Trophoblast cell (in vitro differentiated cells and primary cell): ENCODE data around the gene DBR1.

Source experiments
- DNase-seq, 2 donors: peaks; one replicate each; pipeline ENCODE4 v3.0.0-alpha.2; 2016
- H2AFZ ChIP-seq: 2 replicates; pipeline ENCODE4 v1.6.1; 2013; ENCODE audit warnings: low read length, moderate library complexity, mild to moderate bottlenecking; ENCODE audit not compliant: insufficient read depth, poor library complexity
- H2AK5ac ChIP-seq: 2 replicates; pipeline ENCODE4 v1.6.1; 2013; ENCODE audit warnings: mild to moderate bottlenecking, low read length
- H2BK120ac ChIP-seq: 2 replicates; pipeline ENCODE4 v1.6.1; 2013; ENCODE audit warnings: low read length, mild to moderate bottlenecking, moderate library complexity; ENCODE audit not compliant: insufficient read depth, poor library complexity
- H2BK12ac ChIP-seq: 2 replicates; pipeline ENCODE4 v1.6.1; 2013; ENCODE audit warnings: mild to moderate bottlenecking, low read length, moderate library complexity
- H2BK5ac ChIP-seq: 2 replicates; pipeline ENCODE4 v1.6.1; 2013; ENCODE audit warnings: low read length, low read depth, moderate library complexity, mild to moderate bottlenecking; ENCODE audit not compliant: poor library complexity
- H3K14ac ChIP-seq: 2 replicates; pipeline ENCODE4 v1.6.1; 2013; ENCODE audit warnings: mild to moderate bottlenecking, low read length
- H3K18ac ChIP-seq: 2 replicates; pipeline ENCODE4 v1.6.1; 2013; ENCODE audit warnings: mild to moderate bottlenecking, low read length
- H3K23ac ChIP-seq: 2 replicates; pipeline ENCODE4 v1.6.1; 2013; ENCODE audit warnings: low read length
- H3K27ac ChIP-seq: 2 replicates; pipeline ENCODE4 v1.5.1; 2013; ENCODE audit warnings: low read depth, mild to moderate bottlenecking, inconsistent platforms, low read length, moderate library complexity
- H3K27me3 ChIP-seq: 2 replicates; pipeline ENCODE4 v1.6.1; 2013; ENCODE audit warnings: inconsistent platforms, mild to moderate bottlenecking, low read length, moderate library complexity; ENCODE audit not compliant: insufficient read depth
- H3K36me3 ChIP-seq, 2 experiments: 1 replicate in 1 of 2; 2 replicates in 1 of 2; pipeline ENCODE4 v1.6.1; 2013; ENCODE audit warnings: low read length in 2 of 2, mild to moderate bottlenecking in 2 of 2, moderate library complexity in 1 of 2; ENCODE audit not compliant: insufficient read depth in 2 of 2, control insufficient read depth in 1 of 2
- H3K4ac ChIP-seq: 2 replicates; pipeline ENCODE4 v1.6.1; 2013; ENCODE audit warnings: low read depth, mild to moderate bottlenecking, low read length, moderate library complexity
- H3K4me1 ChIP-seq, 2 experiments: 1 replicate in 1 of 2; 2 replicates in 1 of 2; pipeline ENCODE4 v1.6.1; 2013; ENCODE audit warnings: low read length in 2 of 2, mild to moderate bottlenecking in 2 of 2, moderate library complexity in 1 of 2; ENCODE audit not compliant: insufficient read depth in 2 of 2, control insufficient read depth in 1 of 2
- H3K4me2 ChIP-seq: 2 replicates; pipeline ENCODE4 v1.6.1; 2013; ENCODE audit warnings: inconsistent platforms, mild to moderate bottlenecking, low read length, moderate library complexity
- H3K4me3 ChIP-seq: 2 replicates; pipeline ENCODE4 v1.5.1; 2013; ENCODE audit warnings: mild to moderate bottlenecking, low read depth, low read length, inconsistent platforms
- H3K79me1 ChIP-seq: one replicate; pipeline ENCODE4 v1.6.1; 2013; ENCODE audit warnings: low read length
- H3K79me2 ChIP-seq: 2 replicates; pipeline ENCODE4 v1.6.1; 2013; ENCODE audit warnings: low read length, mild to moderate bottlenecking; ENCODE audit not compliant: control insufficient read depth, insufficient read depth, poor library complexity
- H3K9ac ChIP-seq: 2 replicates; pipeline ENCODE4 v1.6.1; 2013; ENCODE audit warnings: mild to moderate bottlenecking, low read length
- H3K9me3 ChIP-seq: 2 replicates; pipeline ENCODE4 v1.6.1; 2013; ENCODE audit warnings: low read depth, mild to moderate bottlenecking, control low read depth, inconsistent platforms, low read length; ENCODE audit not compliant: insufficient read depth
- H4K12ac ChIP-seq: 2 replicates; pipeline ENCODE4 v1.6.1; 2013; ENCODE audit warnings: low read depth, mild to moderate bottlenecking, low read length, moderate library complexity
- H4K8ac ChIP-seq: 2 replicates; pipeline ENCODE4 v1.6.1; 2013; ENCODE audit warnings: low read depth, mild to moderate bottlenecking, low read length, moderate library complexity
- H4K91ac ChIP-seq: one replicate; pipeline ENCODE4 v1.6.1; 2013; ENCODE audit warnings: low read depth, mild to moderate bottlenecking, low read length, moderate library complexity
- WGBS: extraction: QIAGEN DNeasy Blood & Tissue Kit; methylation state at CpG from one replicate; pipeline ENCODE4 v1.1.7; 2013; ENCODE audit warnings: missing lambda C conversion rate; ENCODE audit not compliant: insufficient read length, insufficient coverage; ENCODE audit errors: extremely low coverage; 5-methylcytosine and 5-hydroxymethylcytosine counted together

Gene DBR1

DNA sequence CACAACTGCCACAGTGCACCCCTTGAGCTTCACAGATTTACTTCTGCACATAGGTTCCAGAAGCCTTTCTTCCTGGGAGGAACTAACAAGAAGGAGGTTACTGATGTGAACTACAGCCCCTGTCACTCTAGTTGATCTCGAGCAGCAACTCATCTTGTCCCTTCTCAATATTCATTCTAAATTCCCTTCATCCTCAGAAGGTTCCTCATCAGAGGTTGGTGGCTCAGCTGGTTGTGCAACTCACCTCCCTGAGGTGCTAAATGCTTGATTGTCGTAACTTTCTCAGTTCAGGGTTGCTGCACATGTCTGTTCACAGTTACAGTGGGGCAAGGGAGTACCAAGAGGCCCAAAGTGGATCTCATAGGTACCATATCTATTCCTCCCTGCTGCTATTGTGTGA lies 36.9 kb downstream of the DBR1 start:
- no peak overlapping the region for H2AFZ ChIP-seq
- WGBS: no CpG with 5 or more reads among the region's 2 CpGs
- no peak overlapping the region for H3K4ac ChIP-seq
- peaks cover 3 to 5% of the 10 kb centered on the region in 2 experiments for H3K4me1 ChIP-seq
- H2BK12ac ChIP-seq: no peak overlapping the region
- H3K4me3 ChIP-seq: no peak overlapping the region
- no peak overlapping the region for H3K14ac ChIP-seq
- H4K12ac ChIP-seq: no peak overlapping the region
- H3K18ac ChIP-seq: no peak overlapping the region
- no peak overlapping the region for H4K8ac ChIP-seq
- H2BK5ac ChIP-seq: no peak overlapping the region
- no peak overlapping the region for H4K91ac ChIP-seq
- H3K36me3 ChIP-seq: no peaks in the 10 kb centered on the region
- no peaks in the 10 kb centered on the region for H3K27me3 ChIP-seq
- H3K4me2 ChIP-seq: no peak overlapping the region
- H3K79me2 ChIP-seq: no peaks in the 10 kb centered on the region
- H3K27ac ChIP-seq: no peak overlapping the region
- peaks cover 3% of the 10 kb centered on the region for H3K79me1 ChIP-seq
- no peaks in the 10 kb centered on the region for H3K9me3 ChIP-seq
- no peak overlapping the region for H3K9ac ChIP-seq
- DNase-seq: peak; percentile 45 to 56
- no peak overlapping the region for H2BK120ac ChIP-seq
- H3K23ac ChIP-seq: no peak overlapping the region
- no peak overlapping the region for H2AK5ac ChIP-seq

DNA sequence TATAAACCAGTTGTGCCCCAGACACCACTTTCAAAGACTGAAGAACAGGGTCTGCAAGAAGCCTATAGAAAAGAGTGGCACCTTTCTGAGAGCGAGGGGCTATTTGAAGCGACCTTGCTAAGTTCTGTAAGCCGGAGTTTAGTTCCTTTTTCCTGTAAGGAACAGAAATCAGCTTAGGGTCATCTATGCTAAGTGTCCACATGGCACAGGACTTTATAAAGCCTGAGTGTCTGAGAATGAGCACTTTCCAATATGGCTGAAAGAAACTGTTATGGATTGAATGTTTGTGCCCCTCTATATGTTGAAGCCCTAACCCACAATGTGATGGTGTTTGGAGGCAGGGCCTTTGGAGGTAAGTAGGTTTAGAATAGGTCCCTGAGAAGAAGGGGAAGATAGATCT lies 38.5 kb downstream of the DBR1 start:
- Histone ChIP-seq H4K91ac (no peak overlapping the region), H4K8ac (no peak overlapping the region), H3K4me2 (no peak overlapping the region), H3K79me2 (no peaks in the 10 kb centered on the region), H3K4me3 (no peak overlapping the region), H3K79me1 (peaks cover under 1% of the 10 kb centered on the region), H3K18ac (no peak overlapping the region), H3K23ac (no peak overlapping the region), H2BK120ac (no peak overlapping the region), H2AK5ac (no peak overlapping the region), H3K27ac (no peak overlapping the region), H4K12ac (no peak overlapping the region), H2AFZ (no peak overlapping the region), H3K4me1 (peaks cover under 1 to 2% of the 10 kb centered on the region in 2 experiments), H3K14ac (no peak overlapping the region), H3K9ac (no peak overlapping the region), H3K36me3 (no peaks in the 10 kb centered on the region), H2BK5ac (no peak overlapping the region), H3K27me3 (no peaks in the 10 kb centered on the region), H2BK12ac (no peak overlapping the region), H3K4ac (no peak overlapping the region), H3K9me3 (no peaks in the 10 kb centered on the region)
- WGBS: no CpG with 5 or more reads among the region's 3 CpGs
- DNase-seq: no peak

DNA sequence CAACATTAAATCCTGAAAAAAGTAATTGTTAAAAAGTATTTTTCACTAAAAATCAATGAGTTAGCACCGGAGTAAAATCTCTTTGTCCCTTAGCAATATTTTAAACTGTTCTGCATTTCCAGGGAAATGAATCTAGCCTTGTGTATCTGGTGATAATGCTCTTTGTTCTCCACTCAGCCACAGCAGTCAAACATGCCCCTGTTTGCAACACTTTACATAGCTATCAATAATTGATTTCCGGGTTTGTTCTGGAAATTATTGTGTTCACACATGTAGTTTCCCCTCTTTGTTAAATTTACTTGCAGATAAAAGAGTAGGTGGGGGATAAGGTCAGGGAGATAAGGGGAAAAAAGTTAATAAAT lies 38.9 kb downstream of the DBR1 start:
- no peak overlapping the region for H3K4ac ChIP-seq
- no peak overlapping the region for H3K9ac ChIP-seq
- H3K14ac ChIP-seq: no peak overlapping the region
- no peak overlapping the region for H3K4me3 ChIP-seq
- WGBS: no CpG with 5 or more reads among the region's 2 CpGs
- H3K23ac ChIP-seq: no peak overlapping the region
- no peaks in the 10 kb centered on the region for H3K79me2 ChIP-seq
- no peaks in the 10 kb centered on the region for H3K9me3 ChIP-seq
- no peaks in the 10 kb centered on the region for H3K27me3 ChIP-seq
- DNase-seq: no peak
- H3K79me1 ChIP-seq: no peaks in the 10 kb centered on the region
- H2BK5ac ChIP-seq: no peak overlapping the region
- H2BK12ac ChIP-seq: no peak overlapping the region
- H3K36me3 ChIP-seq: no peaks in the 10 kb centered on the region
- no peak overlapping the region for H3K27ac ChIP-seq
- H3K4me1 ChIP-seq: peaks cover 0 to 2% of the 10 kb centered on the region in 2 experiments
- no peak overlapping the region for H4K8ac ChIP-seq
- H2AFZ ChIP-seq: no peak overlapping the region
- no peak overlapping the region for H2BK120ac ChIP-seq
- H4K12ac ChIP-seq: no peak overlapping the region
- no peak overlapping the region for H3K18ac ChIP-seq
- no peak overlapping the region for H4K91ac ChIP-seq
- H3K4me2 ChIP-seq: no peak overlapping the region
- no peak overlapping the region for H2AK5ac ChIP-seq

DNA sequence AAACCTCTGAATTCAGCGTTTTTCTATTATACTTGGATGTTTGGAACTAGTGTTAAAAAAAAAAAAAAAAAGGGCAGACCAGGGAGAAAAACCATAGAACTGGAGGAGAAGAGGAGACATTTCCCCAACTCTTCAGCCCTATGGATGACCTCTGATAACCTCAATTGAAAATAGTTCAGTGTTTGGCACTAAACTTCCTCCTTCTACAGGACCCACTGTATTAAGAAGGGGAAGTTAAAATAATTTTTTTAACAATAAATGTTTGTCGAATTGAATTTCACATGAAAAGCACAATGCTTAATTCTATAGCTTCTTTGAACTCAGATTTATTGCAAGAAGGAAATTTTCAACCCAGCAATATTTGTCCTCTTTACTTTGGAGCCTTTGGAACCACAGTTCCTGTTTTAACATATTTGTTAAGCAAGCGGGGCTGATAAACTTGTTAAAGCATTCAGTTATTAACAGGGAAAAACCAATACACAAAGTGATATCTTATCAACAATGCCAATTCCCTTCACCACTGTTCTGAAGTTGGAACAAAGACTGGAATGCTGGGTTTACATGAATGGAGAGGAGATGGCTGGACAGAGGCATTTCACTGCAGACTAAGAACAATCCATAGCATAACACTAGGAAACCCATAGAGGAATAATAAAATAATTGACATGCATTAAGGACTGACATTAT lies 39.4 kb downstream of the DBR1 start:
- H3K9me3 ChIP-seq: no peaks in the 10 kb centered on the region
- no peak overlapping the region for H3K18ac ChIP-seq
- H4K12ac ChIP-seq: no peak overlapping the region
- H2BK120ac ChIP-seq: no peak overlapping the region
- no peak overlapping the region for H2AFZ ChIP-seq
- H2AK5ac ChIP-seq: no peak overlapping the region
- no peak overlapping the region for H3K4me2 ChIP-seq
- no peak overlapping the region for H3K4me3 ChIP-seq
- H4K91ac ChIP-seq: no peak overlapping the region
- no peaks in the 10 kb centered on the region for H3K79me1 ChIP-seq
- no peak overlapping the region for H4K8ac ChIP-seq
- H3K27ac ChIP-seq: no peak overlapping the region
- H2BK12ac ChIP-seq: no peak overlapping the region
- DNase-seq: no peak
- H3K23ac ChIP-seq: no peak overlapping the region
- no peaks in the 10 kb centered on the region for H3K36me3 ChIP-seq
- H3K4ac ChIP-seq: no peak overlapping the region
- H2BK5ac ChIP-seq: no peak overlapping the region
- no peaks in the 10 kb centered on the region for H3K79me2 ChIP-seq
- H3K27me3 ChIP-seq: no peaks in the 10 kb centered on the region
- no peak overlapping the region for H3K9ac ChIP-seq
- no peaks in the 10 kb centered on the region for H3K4me1 ChIP-seq
- WGBS: no CpG with 5 or more reads among the region's 3 CpGs
- H3K14ac ChIP-seq: no peak overlapping the region
